ENCODE data around the gene CFAP299. TPM values are rescaled to one million over a fixed set of nuclear protein-coding genes. Genes with fewer than 3 reads are reported as not detected.

CFAP299 gene
- total and polyA plus RNA-seq, 9 of the 15 experiments (the other 6 are each of a cell fraction or from before 2014, with no cell fraction given): 0.09 to 3.0 (median 0.76) TPM

- TF ChIP-seq ZHX1 (conservative IDR thresholded peaks at IDR 0.05; ENCODE audit: low read length) (no peak), SREBF1 (IDR thresholded peaks at IDR 0.05; ENCODE audit: borderline replicate concordance, low read depth, low read length) (no peak), CREB1 (IDR thresholded peaks at IDR 0.05) (no peak), CREB1 (CRISPR knock-in tag; IDR thresholded peaks at IDR 0.05) (no peak), AFF1 (IDR thresholded peaks at IDR 0.05; ENCODE audit: low read depth in 1 of 2, partially characterized antibody in 2 of 2) (no peak), SMC3 (conservative IDR thresholded peaks at IDR 0.05; ENCODE audit: insufficient read depth, low read depth, low read length) (peak; percentile 62), SAP30 (IDR thresholded peaks at IDR 0.05; ENCODE audit: borderline replicate concordance, insufficient read depth, low read depth, low read length, poor library complexity, severe bottlenecking) (no peak), ZNF699 (CRISPR knock-in tag; IDR thresholded peaks at IDR 0.05; ENCODE audit: insufficient replicate concordance) (no peak), RFX5 (IDR thresholded peaks at IDR 0.05; ENCODE audit: low read depth, low read length) (no peak), ATF2 (CRISPR knock-in tag; IDR thresholded peaks at IDR 0.05) (no peak), EWSR1 (IDR thresholded peaks at IDR 0.05; ENCODE audit: borderline replicate concordance, low read depth, partially characterized antibody) (no peak), CTCF (IDR thresholded peaks at IDR 0.05 in 2 of 3, conservative IDR thresholded peaks at IDR 0.05 in 1 of 3; ENCODE audit: insufficient read depth in 2 of 3, low read depth in 1 of 3, low read length in 3 of 3) (peak; percentile 69 to 76 (median 73)), CREB3L1 (IDR thresholded peaks at IDR 0.05; ENCODE audit: borderline replicate concordance, low read depth) (no peak), SUPT5H (IDR thresholded peaks at IDR 0.05) (no peak), PTBP1 (IDR thresholded peaks at IDR 0.05; ENCODE audit: low read depth, low read length) (no peak), ZFP1 (CRISPR knock-in tag; IDR thresholded peaks at IDR 0.05) (no peak), PML (IDR thresholded peaks at IDR 0.05; ENCODE audit: low read length) (no peak)
Observed at GRCh38 chr4:80365928-80366327, 30.4 kb downstream of the CFAP299 start (continued).

Measured in K562 (cell line).